ENCODE data around the gene SOHLH1.

DNA sequence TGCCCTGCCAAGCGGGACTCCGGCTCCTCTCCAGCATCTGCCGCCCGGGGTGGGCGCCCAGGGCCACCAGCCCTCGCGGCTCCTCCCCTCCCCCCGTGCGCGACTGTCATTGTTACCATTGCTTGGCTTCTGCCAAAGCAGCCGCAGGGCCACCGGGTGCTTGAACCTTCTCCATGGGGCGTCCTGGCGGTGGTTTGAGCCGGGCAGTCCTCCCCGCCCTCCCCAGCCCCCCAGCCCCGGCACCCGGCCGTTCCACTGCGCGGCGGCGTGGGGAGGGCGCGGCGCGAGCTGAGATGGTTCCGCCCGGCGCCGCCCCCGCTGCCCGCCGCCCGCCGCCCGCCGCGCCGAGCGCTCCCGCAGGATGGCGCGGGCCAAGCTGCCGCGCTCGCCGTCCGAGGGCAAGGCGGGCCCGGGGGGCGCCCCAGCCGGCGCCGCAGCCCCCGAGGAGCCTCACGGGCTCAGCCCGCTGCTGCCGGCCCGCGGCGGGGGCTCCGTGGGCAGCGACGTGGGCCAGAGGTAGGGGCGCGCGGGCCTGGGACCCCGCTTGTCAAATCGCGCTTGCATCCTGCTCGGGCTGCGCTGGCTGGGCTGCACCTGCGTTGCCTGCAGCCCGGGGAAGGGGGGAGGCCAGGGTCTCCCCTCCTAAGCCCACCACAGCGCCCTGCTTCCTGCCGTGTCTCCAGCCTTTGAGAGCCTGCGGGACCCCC lies 37.1 kb upstream of the SOHLH1 start:
- TF ChIP-seq, protein P1, sequence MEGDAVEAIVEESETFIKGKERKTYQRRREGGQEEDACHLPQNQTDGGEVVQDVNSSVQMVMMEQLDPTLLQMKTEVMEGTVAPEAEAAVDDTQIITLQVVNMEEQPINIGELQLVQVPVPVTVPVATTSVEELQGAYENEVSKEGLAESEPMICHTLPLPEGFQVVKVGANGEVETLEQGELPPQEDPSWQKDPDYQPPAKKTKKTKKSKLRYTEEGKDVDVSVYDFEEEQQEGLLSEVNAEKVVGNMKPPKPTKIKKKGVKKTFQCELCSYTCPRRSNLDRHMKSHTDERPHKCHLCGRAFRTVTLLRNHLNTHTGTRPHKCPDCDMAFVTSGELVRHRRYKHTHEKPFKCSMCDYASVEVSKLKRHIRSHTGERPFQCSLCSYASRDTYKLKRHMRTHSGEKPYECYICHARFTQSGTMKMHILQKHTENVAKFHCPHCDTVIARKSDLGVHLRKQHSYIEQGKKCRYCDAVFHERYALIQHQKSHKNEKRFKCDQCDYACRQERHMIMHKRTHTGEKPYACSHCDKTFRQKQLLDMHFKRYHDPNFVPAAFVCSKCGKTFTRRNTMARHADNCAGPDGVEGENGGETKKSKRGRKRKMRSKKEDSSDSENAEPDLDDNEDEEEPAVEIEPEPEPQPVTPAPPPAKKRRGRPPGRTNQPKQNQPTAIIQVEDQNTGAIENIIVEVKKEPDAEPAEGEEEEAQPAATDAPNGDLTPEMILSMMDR (IDR thresholded peaks at IDR 0.05; ENCODE audit: low read length): no peak
- no peak for TF ChIP-seq EZH2phosphoT487 (IDR thresholded peaks at IDR 0.05; ENCODE audit: low read length)
